RWPE2 (cell line): ENCODE results near the gene ARHGAP10.
A peak's percentile ranks its signal among the peaks of the same experiment; 100 is the strongest.

Experiments
- ATAC-seq: fragments of 200-7000 bp; cut with Tn5 transposase; 3 replicates; pipeline ENCODE4 v1.9.1; 2021; ENCODE audit warnings: low read depth
- DNase-seq: peaks from one replicate; pipeline ENCODE4 v3.0.0-alpha.2; 2020; ENCODE audit warnings: low spot score
- H3K27ac ChIP-seq: fragments of 450-650 bp; 2 replicates; pipeline ENCODE4 v1.5.1; 2017; ENCODE audit warnings: mild to moderate bottlenecking; ENCODE audit not compliant: poor library complexity, severe bottlenecking
- H3K27me3 ChIP-seq: fragments of 250-450 bp; sonication (Bioruptor Pico); 2 replicates; pipeline ENCODE4 v1.5.1; 2021; ENCODE audit warnings: mild to moderate bottlenecking, moderate library complexity; ENCODE audit not compliant: insufficient read depth, poor library complexity, severe bottlenecking
- H3K36me3 ChIP-seq: fragments of 250-450 bp; sonication (Bioruptor Pico); 2 replicates; pipeline ENCODE4 v1.5.1; 2020; ENCODE audit warnings: low read depth, mild to moderate bottlenecking, moderate library complexity
- H3K4me1 ChIP-seq: fragments of 250-450 bp; sonication (Bioruptor Pico); 2 replicates; pipeline ENCODE4 v1.5.1; 2021; ENCODE audit warnings: mild to moderate bottlenecking, moderate library complexity; ENCODE audit not compliant: insufficient read depth, poor library complexity, severe bottlenecking
- H3K4me3 ChIP-seq: fragments of 250-450 bp; sonication (Bioruptor Pico); 2 replicates; pipeline ENCODE4 v1.5.1; 2021; ENCODE audit warnings: mild to moderate bottlenecking, moderate library complexity; ENCODE audit not compliant: severe bottlenecking
- H3K9me3 ChIP-seq: fragments of 250-450 bp; sonication (Bioruptor Pico); 2 replicates; pipeline ENCODE4 v1.5.1; 2021; ENCODE audit warnings: mild to moderate bottlenecking, moderate library complexity; ENCODE audit not compliant: severe bottlenecking
- CTCF ChIP-seq: fragments of 450-650 bp; IDR thresholded peaks from one replicate; pipeline ENCODE4 v1.5.1; 2017; ENCODE audit warnings: mild to moderate bottlenecking, moderate library complexity; ENCODE audit not compliant: poor library complexity, severe bottlenecking

The ARHGAP10 gene

GRCh38 chr4:147960971-147961370, 229.1 kb downstream of the ARHGAP10 start:
- H3K4me3 ChIP-seq = no peak overlapping the region
- peaks cover 4% of the 10 kb centered on the region; the same call in 1 of the 2 replicates for H3K36me3 ChIP-seq
- H3K27ac ChIP-seq = no peak overlapping the region
- no peaks in the 10 kb centered on the region for H3K9me3 ChIP-seq
- no peaks in the 10 kb centered on the region for H3K27me3 ChIP-seq
- H3K4me1 ChIP-seq = no peaks in the 10 kb centered on the region
- DNase-seq = no peak
- ATAC-seq = no peak
- no peak for TF ChIP-seq CTCF

- Histone ChIP-seq H3K36me3 (no peaks in the 10 kb centered on the region), H3K4me1 (no peaks in the 10 kb centered on the region), H3K9me3 (no peaks in the 10 kb centered on the region), H3K4me3 (no peak overlapping the region), H3K27ac (no peak overlapping the region), H3K27me3 (no peaks in the 10 kb centered on the region)
- no peak for TF ChIP-seq CTCF
- no peak for DNase-seq
- no peak for ATAC-seq
Measured at GRCh38 chr4:147963839-147964238, 232.0 kb downstream of the ARHGAP10 start.

- no peak for ATAC-seq
- no peaks in the 10 kb centered on the region for H3K4me1 ChIP-seq
- H3K27ac ChIP-seq = no peak overlapping the region
- DNase-seq = no peak
- no peak for TF ChIP-seq CTCF
- no peaks in the 10 kb centered on the region for H3K9me3 ChIP-seq
- no peaks in the 10 kb centered on the region for H3K36me3 ChIP-seq
- no peak overlapping the region for H3K4me3 ChIP-seq
- no peaks in the 10 kb centered on the region for H3K27me3 ChIP-seq
Measured at GRCh38 chr4:147964266-147964880, 232.5 kb downstream of the ARHGAP10 start.

- Histone ChIP-seq H3K36me3 (no peaks in the 10 kb centered on the region), H3K9me3 (no peaks in the 10 kb centered on the region), H3K4me3 (no peak overlapping the region), H3K27ac (no peak overlapping the region), H3K4me1 (no peaks in the 10 kb centered on the region), H3K27me3 (no peaks in the 10 kb centered on the region)
- no peak for DNase-seq
- no peak for TF ChIP-seq CTCF
- peak; percentile 42; the same call in 1 of the 3 replicates for ATAC-seq
Measured at GRCh38 chr4:147965056-147965455, 233.2 kb downstream of the ARHGAP10 start.

GRCh38 chr4:147965873-147966272, 234.0 kb downstream of the ARHGAP10 start:
- DNase-seq (no peak), ATAC-seq (no peak)
- H3K4me1 ChIP-seq = no peaks in the 10 kb centered on the region
- no peaks in the 10 kb centered on the region for H3K36me3 ChIP-seq
- no peaks in the 10 kb centered on the region for H3K9me3 ChIP-seq
- no peak overlapping the region for H3K4me3 ChIP-seq
- TF ChIP-seq CTCF = no peak
- H3K27me3 ChIP-seq = no peaks in the 10 kb centered on the region
- no peak overlapping the region for H3K27ac ChIP-seq
